Astrocyte (in vitro differentiated cells and primary cell): ENCODE measurements around the gene TMEM132A. TPM values are rescaled to one million over a fixed set of nuclear protein-coding genes. Genes with fewer than 3 reads are reported as not detected.

Experiments used
- DNase-seq: peaks from one replicate; pipeline ENCODE4 v3.0.0-alpha.2; 2010; ENCODE audit warnings: low read depth
- FAIRE-seq: peaks from 2 replicates; lab custom pipeline; 2011; peaks lifted over from hg19 to GRCh38; lab: Jason Lieb, UNC
- H2AFZ ChIP-seq: 2 replicates; pipeline ENCODE4 v1.6.0; 2012; ENCODE audit warnings: low read depth, low read length, inconsistent platforms
- H3K27ac ChIP-seq: 2 replicates; pipeline ENCODE4 v1.5.1; 2011; ENCODE audit warnings: low read depth, low read length, inconsistent platforms
- H3K27me3 ChIP-seq: 2 replicates; pipeline ENCODE4 v1.6.0; 2011; ENCODE audit warnings: low read length, inconsistent platforms; ENCODE audit not compliant: insufficient read depth
- H3K36me3 ChIP-seq: 2 replicates; pipeline ENCODE4 v1.5.1; 2011; ENCODE audit warnings: low read length, inconsistent platforms; ENCODE audit not compliant: insufficient read depth
- H3K4me1 ChIP-seq: 2 replicates; pipeline ENCODE4 v1.5.1; 2011; ENCODE audit warnings: low read length, inconsistent platforms; ENCODE audit not compliant: insufficient read depth
- H3K4me2 ChIP-seq: 2 replicates; pipeline ENCODE4 v1.6.0; 2012; ENCODE audit warnings: low read length, inconsistent platforms
- H3K4me3 ChIP-seq: 2 replicates; pipeline ENCODE4 v1.5.1; 2011; ENCODE audit warnings: low read depth, mild to moderate bottlenecking, low read length, inconsistent platforms; ENCODE audit not compliant: insufficient read depth
- H3K79me2 ChIP-seq: 2 replicates; pipeline ENCODE4 v1.6.0; 2012; ENCODE audit warnings: mild to moderate bottlenecking, low read length, inconsistent platforms; ENCODE audit not compliant: insufficient read depth
- H3K9ac ChIP-seq: 2 replicates; pipeline ENCODE4 v1.6.0; 2012; ENCODE audit warnings: mild to moderate bottlenecking, low read length, inconsistent platforms
- H3K9me3 ChIP-seq: 2 replicates; pipeline ENCODE4 v1.5.1; 2012; ENCODE audit warnings: low read depth, mild to moderate bottlenecking, low read length, inconsistent platforms; ENCODE audit not compliant: insufficient read depth
- H4K20me1 ChIP-seq: 2 replicates; pipeline ENCODE4 v1.6.0; 2012; ENCODE audit warnings: low read length, inconsistent platforms; ENCODE audit not compliant: insufficient read depth
- H3K27ac Mint-ChIP-seq: one replicate; pipeline ENCODE4 v1.8.0; 2021; ENCODE audit warnings: mild to moderate bottlenecking, mixed read lengths; ENCODE audit not compliant: unreplicated experiment
- H3K27me3 Mint-ChIP-seq: one replicate; pipeline ENCODE4 v1.8.0; 2021; ENCODE audit warnings: low read depth, mixed read lengths; ENCODE audit not compliant: unreplicated experiment
- H3K36me3 Mint-ChIP-seq: one replicate; pipeline ENCODE4 v1.8.0; 2021; ENCODE audit warnings: low read depth, mixed read lengths; ENCODE audit not compliant: unreplicated experiment
- H3K4me1 Mint-ChIP-seq: one replicate; pipeline ENCODE4 v1.8.0; 2021; ENCODE audit warnings: low read depth, mixed read lengths; ENCODE audit not compliant: unreplicated experiment
- H3K4me3 Mint-ChIP-seq: one replicate; pipeline ENCODE4 v1.8.0; 2021; ENCODE audit warnings: mild to moderate bottlenecking, moderate library complexity, mixed read lengths; ENCODE audit not compliant: unreplicated experiment
- H3K9me3 Mint-ChIP-seq: one replicate; pipeline ENCODE4 v1.8.0; 2021; ENCODE audit warnings: mild to moderate bottlenecking, mixed read lengths; ENCODE audit not compliant: unreplicated experiment
- EZH2 ChIP-seq: IDR thresholded peaks from 2 replicates; pipeline ENCODE4 v1.6.1; 2012; ENCODE audit warnings: mild to moderate bottlenecking, low read length, inconsistent platforms; ENCODE audit not compliant: insufficient read depth
- total RNA-seq: library from RNA; stranded (reverse); gene quantifications from 2 replicates; pipeline ENCODE4 v1.2.1, GENCODE V29; 2021
- TF ChIP-seq, protein P1 (sequence below): IDR thresholded peaks from 2 replicates; pipeline ENCODE4 v1.5.1; 2011; ENCODE audit warnings: low read depth, mild to moderate bottlenecking, inconsistent platforms, low read length, moderate library complexity; ENCODE audit not compliant: insufficient read depth

TMEM132A gene
- total RNA-seq, 1 donor from 2014 or later = 117 TPM

DNA sequence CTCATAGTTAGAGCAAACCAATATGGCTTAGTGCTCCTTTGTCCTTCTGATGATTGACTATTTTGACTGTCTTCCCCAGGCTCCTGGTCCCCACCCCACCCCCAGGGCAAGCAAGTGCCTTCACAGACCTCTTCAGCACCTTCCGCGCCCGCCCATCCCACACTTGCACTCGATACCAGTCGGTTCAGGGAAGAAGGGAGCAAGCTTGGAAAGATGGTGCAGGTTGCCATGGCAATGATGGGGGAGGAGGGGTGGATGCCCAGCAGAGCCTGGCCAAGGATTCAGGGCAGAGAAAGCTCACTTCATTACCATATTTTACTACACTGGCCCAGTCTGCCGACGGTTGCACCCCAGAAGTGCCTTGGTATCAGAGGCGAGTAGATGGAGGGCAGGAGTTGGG is 2.2 kb downstream of the TMEM132A start:
- Histone ChIP-seq H3K9ac (no peak overlapping the region), H3K4me2 (no peak overlapping the region), H2AFZ (no peak overlapping the region), H3K79me2 (peaks cover 4% of the 10 kb centered on the region), H4K20me1 (peaks cover 24% of the 10 kb centered on the region), H3K9me3 (no peaks in the 10 kb centered on the region), H3K27me3 (no peaks in the 10 kb centered on the region), H3K27ac (no peak overlapping the region), H3K36me3 (peaks cover 4% of the 10 kb centered on the region), H3K4me1 (peaks cover 19% of the 10 kb centered on the region), H3K4me3 (no peak overlapping the region)
- Mint-ChIP-seq H3K27ac (no peak overlapping the region), H3K4me1 (peaks cover 8% of the 10 kb centered on the region), H3K27me3 (no peaks in the 10 kb centered on the region), H3K9me3 (peaks cover 1% of the 10 kb centered on the region), H3K4me3 (no peak overlapping the region), H3K36me3 (peaks cover 28% of the 10 kb centered on the region)
- TF ChIP-seq, protein P1, sequence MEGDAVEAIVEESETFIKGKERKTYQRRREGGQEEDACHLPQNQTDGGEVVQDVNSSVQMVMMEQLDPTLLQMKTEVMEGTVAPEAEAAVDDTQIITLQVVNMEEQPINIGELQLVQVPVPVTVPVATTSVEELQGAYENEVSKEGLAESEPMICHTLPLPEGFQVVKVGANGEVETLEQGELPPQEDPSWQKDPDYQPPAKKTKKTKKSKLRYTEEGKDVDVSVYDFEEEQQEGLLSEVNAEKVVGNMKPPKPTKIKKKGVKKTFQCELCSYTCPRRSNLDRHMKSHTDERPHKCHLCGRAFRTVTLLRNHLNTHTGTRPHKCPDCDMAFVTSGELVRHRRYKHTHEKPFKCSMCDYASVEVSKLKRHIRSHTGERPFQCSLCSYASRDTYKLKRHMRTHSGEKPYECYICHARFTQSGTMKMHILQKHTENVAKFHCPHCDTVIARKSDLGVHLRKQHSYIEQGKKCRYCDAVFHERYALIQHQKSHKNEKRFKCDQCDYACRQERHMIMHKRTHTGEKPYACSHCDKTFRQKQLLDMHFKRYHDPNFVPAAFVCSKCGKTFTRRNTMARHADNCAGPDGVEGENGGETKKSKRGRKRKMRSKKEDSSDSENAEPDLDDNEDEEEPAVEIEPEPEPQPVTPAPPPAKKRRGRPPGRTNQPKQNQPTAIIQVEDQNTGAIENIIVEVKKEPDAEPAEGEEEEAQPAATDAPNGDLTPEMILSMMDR = no peak
- no peak for TF ChIP-seq EZH2
- no peak for FAIRE-seq
- DNase-seq = no peak

DNA sequence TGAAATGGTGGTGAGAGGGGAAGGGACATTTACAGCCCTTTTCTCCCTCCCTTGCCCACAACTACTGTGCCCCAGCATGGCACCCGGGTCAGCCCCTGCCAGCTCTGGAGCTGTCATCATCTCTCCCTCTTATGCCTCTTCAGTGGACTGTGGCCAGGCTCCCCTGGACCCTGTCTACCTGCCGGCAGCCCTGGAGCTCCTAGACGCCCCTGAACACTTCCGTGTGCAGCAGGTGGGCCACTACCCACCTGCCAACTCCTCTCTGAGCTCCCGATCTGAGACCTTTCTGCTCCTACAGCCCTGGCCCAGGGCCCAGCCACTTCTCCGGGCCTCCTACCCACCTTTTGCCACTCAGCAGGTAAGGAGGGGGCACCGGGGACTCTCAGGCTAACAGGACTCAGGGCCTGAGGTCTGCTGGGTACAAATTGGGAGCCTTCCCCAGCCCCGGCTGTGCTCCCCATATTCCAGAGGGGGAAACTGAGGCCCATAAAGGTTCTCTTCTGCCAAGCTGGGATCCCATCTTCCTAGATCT is 2.9 kb downstream of the TMEM132A start:
- Mint-ChIP-seq H3K36me3 (peaks cover 25% of the 10 kb centered on the region), H3K27me3 (no peaks in the 10 kb centered on the region), H3K4me3 (no peak overlapping the region), H3K4me1 (peaks cover 8% of the 10 kb centered on the region), H3K27ac (no peak overlapping the region), H3K9me3 (no peaks in the 10 kb centered on the region)
- Histone ChIP-seq H3K36me3 (peaks cover 3% of the 10 kb centered on the region), H3K9me3 (no peaks in the 10 kb centered on the region), H3K79me2 (peaks cover 4% of the 10 kb centered on the region), H3K27me3 (no peaks in the 10 kb centered on the region), H3K9ac (no peak overlapping the region), H3K4me2 (no peak overlapping the region), H3K27ac (no peak overlapping the region), H2AFZ (no peak overlapping the region), H4K20me1 (peaks cover 24% of the 10 kb centered on the region), H3K4me3 (no peak overlapping the region), H3K4me1 (peaks cover 19% of the 10 kb centered on the region)
- DNase-seq (no peak), FAIRE-seq (no peak)
- TF ChIP-seq, protein P1 = no peak
- TF ChIP-seq EZH2 = no peak

DNA sequence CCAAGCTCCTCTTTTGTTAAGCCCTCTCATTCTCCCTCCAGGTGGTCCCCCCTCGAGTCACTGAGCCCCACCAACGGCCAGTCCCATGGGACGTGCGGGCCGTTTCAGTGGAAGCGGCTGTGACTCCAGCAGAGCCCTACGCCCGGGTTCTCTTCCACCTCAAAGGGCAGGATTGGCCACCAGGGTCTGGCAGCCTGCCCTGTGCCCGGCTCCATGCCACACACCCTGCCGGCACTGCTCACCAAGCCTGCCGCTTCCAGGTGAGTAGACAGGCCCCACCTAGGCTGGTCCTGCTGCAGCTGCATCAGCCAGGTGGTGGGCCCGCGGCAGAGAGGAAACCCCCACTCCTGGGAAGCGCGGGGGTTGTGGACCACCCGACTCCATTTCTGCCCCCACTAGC is 3.3 kb downstream of the TMEM132A start:
- Mint-ChIP-seq H3K9me3 (no peaks in the 10 kb centered on the region), H3K4me1 (peaks cover 8% of the 10 kb centered on the region), H3K27ac (no peak overlapping the region), H3K27me3 (no peaks in the 10 kb centered on the region), H3K36me3 (peaks cover 21% of the 10 kb centered on the region), H3K4me3 (no peak overlapping the region)
- Histone ChIP-seq H3K36me3 (peaks cover 3% of the 10 kb centered on the region), H3K4me3 (no peak overlapping the region), H3K27ac (no peak overlapping the region), H3K79me2 (peaks cover 4% of the 10 kb centered on the region), H4K20me1 (peaks cover 24% of the 10 kb centered on the region), H2AFZ (no peak overlapping the region), H3K9ac (no peak overlapping the region), H3K9me3 (no peaks in the 10 kb centered on the region), H3K27me3 (no peaks in the 10 kb centered on the region), H3K4me1 (peaks cover 19% of the 10 kb centered on the region), H3K4me2 (no peak overlapping the region)
- TF ChIP-seq EZH2 = no peak
- DNase-seq = no peak
- no peak for FAIRE-seq
